Measurements from ENCODE around the gene VAMP5. TPM values are rescaled to one million over a fixed set of nuclear protein-coding genes. Genes with fewer than 3 reads are reported as not detected.
A peak's percentile ranks its signal among the peaks of the same experiment; 100 is the strongest.

VAMP5 gene
- total and polyA plus RNA-seq, 2 experiments from 2014 or later = 0.87 to 7.8 TPM

DNA sequence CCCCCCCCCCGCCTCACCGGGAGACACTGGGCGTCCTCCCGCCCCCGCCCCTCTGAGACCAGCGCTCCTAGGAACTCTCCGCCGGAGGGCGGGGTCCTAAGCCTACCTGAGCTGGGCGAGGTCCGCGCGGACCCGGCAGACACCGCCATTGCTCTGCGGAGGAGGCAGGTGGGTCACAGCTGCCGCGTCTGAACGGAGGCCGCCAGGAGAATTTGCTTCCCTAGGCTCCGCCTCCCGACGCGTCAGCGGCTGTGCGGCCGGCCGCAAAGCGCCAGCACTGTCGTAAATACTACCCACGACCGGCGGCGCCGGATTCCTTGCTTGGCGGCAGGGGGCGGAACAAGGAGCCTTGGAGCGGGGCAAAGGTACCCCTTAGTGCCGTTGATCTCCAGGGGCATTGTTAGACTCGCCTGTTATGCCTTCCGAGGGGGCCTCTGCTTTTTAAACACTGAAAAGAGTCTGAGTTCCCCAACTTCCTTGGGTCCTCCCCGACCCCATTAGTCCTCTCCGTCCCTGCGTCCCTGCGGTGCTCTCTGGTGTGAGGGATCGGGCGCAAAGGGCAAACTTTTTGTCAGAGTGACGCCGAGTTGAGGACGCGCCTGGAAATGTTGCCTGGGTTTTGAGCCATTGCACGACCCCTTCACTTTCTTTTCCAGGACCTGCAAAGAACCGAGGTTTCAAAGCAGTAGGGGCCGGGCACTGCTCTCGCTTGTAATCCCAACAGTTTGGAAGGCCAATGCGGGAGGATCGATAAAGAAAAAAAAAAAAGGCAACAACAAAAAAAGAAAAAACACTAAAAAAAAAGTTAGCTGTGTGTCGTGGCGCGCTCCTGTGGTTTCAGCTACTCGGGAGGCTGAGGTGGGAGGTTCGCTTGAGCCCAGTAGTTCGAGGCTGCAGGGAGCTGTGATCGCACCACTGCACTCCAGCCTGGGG, 22.7 kb upstream of the VAMP5 start, which contains the start of gene GGCX:
Gene GGCX, minus strand, starts transcription at position 214 of the 933 bp plus-strand sequence. Its CDS starts 65 bp downstream, at position 149.
- Histone ChIP-seq H3K4me1 (ENCODE audit: insufficient read depth) (peaks cover 8% of the 10 kb centered on the region; the same call in 1 of the 2 replicates), H3K79me2 (replicated peaks; ENCODE audit: insufficient read depth) (peaks cover 31% of the 10 kb centered on the region), H3K4me3 (peak within 1 kb of the TSS; percentile 83), H2AFZ (peak within 1 kb of the TSS; percentile 82), H3K27ac (ENCODE audit: low read depth) (peak within 1 kb of the TSS; percentile 92), H3K27me3 (ENCODE audit: insufficient read depth) (no peaks in the 10 kb centered on the region), H3K4me2 (peak within 1 kb of the TSS; percentile 93), H3K36me3 (ENCODE audit: insufficient read depth) (peaks cover 9% of the 10 kb centered on the region), H3F3A (replicated peaks; ENCODE audit: low read depth) (no peaks in the 10 kb centered on the region; the same call in none of the 2 replicates), H4K20me1 (replicated peaks; ENCODE audit: insufficient read depth) (peaks cover 6% of the 10 kb centered on the region; the same call in 1 of the 2 replicates), H3K9me2 (ENCODE audit: insufficient read depth) (no peaks in the 10 kb centered on the region)
- H3K27ac Mint-ChIP-seq = peak within 1 kb of the TSS; percentile 99
- H3K4me1 Mint-ChIP-seq = peaks cover 7% of the 10 kb centered on the region; the same call in 2 of the 3 replicates
- H3K27me3 Mint-ChIP-seq (ENCODE audit: insufficient read depth, low read depth, poor library complexity) = peaks cover 3% of the 10 kb centered on the region
- peak within 1 kb of the TSS; percentile 96 for H3K4me3 Mint-ChIP-seq
- no peak for TF ChIP-seq ZNF114 (CRISPR knock-in tag; IDR thresholded peaks at IDR 0.05)
- peak; percentile 99 for TF ChIP-seq POLR2AphosphoS5 (IDR thresholded peaks at IDR 0.05; ENCODE audit: low read depth)
- no peak for TF ChIP-seq REST (IDR thresholded peaks at IDR 0.05; ENCODE audit: unreplicated experiment)
- peak; percentile 88 for TF ChIP-seq CREB1 (CRISPR knock-in tag; IDR thresholded peaks at IDR 0.05; ENCODE audit: low read depth)
- TF ChIP-seq STAT1 (IDR thresholded peaks at IDR 0.05; ENCODE audit: unreplicated experiment) = no peak
- TF ChIP-seq ZNF331 (CRISPR knock-in tag; IDR thresholded peaks at IDR 0.05; ENCODE audit: low read depth) = no peak
- TF ChIP-seq JUNB (IDR thresholded peaks at IDR 0.05; ENCODE audit: unreplicated experiment) = peak; percentile 59
- no peak for TF ChIP-seq EZH2phosphoT487 (IDR thresholded peaks at IDR 0.05; ENCODE audit: unreplicated experiment)
- TF ChIP-seq EZH2 (IDR thresholded peaks at IDR 0.05; ENCODE audit: low read depth, unreplicated experiment) = no peak
- TF ChIP-seq, protein P1, sequence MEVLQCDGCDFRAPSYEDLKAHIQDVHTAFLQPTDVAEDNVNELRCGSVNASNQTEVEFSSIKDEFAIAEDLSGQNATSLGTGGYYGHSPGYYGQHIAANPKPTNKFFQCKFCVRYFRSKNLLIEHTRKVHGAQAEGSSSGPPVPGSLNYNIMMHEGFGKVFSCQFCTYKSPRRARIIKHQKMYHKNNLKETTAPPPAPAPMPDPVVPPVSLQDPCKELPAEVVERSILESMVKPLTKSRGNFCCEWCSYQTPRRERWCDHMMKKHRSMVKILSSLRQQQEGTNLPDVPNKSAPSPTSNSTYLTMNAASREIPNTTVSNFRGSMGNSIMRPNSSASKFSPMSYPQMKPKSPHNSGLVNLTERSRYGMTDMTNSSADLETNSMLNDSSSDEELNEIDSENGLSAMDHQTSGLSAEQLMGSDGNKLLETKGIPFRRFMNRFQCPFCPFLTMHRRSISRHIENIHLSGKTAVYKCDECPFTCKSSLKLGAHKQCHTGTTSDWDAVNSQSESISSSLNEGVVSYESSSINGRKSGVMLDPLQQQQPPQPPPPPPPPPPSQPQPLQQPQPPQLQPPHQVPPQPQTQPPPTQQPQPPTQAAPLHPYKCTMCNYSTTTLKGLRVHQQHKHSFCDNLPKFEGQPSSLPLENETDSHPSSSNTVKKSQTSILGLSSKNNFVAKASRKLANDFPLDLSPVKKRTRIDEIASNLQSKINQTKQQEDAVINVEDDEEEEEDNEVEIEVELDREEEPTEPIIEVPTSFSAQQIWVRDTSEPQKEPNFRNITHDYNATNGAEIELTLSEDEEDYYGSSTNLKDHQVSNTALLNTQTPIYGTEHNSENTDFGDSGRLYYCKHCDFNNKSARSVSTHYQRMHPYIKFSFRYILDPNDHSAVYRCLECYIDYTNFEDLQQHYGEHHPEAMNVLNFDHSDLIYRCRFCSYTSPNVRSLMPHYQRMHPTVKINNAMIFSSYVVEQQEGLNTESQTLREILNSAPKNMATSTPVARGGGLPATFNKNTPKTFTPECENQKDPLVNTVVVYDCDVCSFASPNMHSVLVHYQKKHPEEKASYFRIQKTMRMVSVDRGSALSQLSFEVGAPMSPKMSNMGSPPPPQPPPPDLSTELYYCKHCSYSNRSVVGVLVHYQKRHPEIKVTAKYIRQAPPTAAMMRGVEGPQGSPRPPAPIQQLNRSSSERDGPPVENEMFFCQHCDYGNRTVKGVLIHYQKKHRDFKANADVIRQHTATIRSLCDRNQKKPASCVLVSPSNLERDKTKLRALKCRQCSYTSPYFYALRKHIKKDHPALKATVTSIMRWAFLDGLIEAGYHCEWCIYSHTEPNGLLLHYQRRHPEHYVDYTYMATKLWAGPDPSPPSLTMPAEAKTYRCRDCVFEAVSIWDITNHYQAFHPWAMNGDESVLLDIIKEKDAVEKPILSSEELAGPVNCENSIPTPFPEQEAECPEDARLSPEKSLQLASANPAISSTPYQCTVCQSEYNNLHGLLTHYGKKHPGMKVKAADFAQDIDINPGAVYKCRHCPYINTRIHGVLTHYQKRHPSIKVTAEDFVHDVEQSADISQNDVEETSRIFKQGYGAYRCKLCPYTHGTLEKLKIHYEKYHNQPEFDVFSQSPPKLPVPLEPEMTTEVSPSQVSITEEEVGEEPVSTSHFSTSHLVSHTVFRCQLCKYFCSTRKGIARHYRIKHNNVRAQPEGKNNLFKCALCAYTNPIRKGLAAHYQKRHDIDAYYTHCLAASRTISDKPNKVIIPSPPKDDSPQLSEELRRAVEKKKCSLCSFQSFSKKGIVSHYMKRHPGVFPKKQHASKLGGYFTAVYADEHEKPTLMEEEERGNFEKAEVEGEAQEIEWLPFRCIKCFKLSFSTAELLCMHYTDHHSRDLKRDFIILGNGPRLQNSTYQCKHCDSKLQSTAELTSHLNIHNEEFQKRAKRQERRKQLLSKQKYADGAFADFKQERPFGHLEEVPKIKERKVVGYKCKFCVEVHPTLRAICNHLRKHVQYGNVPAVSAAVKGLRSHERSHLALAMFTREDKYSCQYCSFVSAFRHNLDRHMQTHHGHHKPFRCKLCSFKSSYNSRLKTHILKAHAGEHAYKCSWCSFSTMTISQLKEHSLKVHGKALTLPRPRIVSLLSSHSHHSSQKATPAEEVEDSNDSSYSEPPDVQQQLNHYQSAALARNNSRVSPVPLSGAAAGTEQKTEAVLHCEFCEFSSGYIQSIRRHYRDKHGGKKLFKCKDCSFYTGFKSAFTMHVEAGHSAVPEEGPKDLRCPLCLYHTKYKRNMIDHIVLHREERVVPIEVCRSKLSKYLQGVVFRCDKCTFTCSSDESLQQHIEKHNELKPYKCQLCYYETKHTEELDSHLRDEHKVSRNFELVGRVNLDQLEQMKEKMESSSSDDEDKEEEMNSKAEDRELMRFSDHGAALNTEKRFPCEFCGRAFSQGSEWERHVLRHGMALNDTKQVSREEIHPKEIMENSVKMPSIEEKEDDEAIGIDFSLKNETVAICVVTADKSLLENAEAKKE (CRISPR knock-in tag; IDR thresholded peaks at IDR 0.05) = no peak
- TF ChIP-seq, protein P2, sequence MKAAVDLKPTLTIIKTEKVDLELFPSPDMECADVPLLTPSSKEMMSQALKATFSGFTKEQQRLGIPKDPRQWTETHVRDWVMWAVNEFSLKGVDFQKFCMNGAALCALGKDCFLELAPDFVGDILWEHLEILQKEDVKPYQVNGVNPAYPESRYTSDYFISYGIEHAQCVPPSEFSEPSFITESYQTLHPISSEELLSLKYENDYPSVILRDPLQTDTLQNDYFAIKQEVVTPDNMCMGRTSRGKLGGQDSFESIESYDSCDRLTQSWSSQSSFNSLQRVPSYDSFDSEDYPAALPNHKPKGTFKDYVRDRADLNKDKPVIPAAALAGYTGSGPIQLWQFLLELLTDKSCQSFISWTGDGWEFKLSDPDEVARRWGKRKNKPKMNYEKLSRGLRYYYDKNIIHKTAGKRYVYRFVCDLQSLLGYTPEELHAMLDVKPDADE (IDR thresholded peaks at IDR 0.05) = peak; percentile 88
- TF ChIP-seq, protein P3, sequence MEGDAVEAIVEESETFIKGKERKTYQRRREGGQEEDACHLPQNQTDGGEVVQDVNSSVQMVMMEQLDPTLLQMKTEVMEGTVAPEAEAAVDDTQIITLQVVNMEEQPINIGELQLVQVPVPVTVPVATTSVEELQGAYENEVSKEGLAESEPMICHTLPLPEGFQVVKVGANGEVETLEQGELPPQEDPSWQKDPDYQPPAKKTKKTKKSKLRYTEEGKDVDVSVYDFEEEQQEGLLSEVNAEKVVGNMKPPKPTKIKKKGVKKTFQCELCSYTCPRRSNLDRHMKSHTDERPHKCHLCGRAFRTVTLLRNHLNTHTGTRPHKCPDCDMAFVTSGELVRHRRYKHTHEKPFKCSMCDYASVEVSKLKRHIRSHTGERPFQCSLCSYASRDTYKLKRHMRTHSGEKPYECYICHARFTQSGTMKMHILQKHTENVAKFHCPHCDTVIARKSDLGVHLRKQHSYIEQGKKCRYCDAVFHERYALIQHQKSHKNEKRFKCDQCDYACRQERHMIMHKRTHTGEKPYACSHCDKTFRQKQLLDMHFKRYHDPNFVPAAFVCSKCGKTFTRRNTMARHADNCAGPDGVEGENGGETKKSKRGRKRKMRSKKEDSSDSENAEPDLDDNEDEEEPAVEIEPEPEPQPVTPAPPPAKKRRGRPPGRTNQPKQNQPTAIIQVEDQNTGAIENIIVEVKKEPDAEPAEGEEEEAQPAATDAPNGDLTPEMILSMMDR (conservative IDR thresholded peaks at IDR 0.05; ENCODE audit: low read depth in 2 of 2) = 0 out of 4 replicates have a peak, but pooled peaks of 1 of the 2 experiments have one; percentile 1
- peak; percentile 99 for DNase-seq (ENCODE audit: low spot score)
- peak; percentile 97 for ATAC-seq
- H3K36me3 Mint-ChIP-seq (ENCODE audit: low read depth) = peaks cover 12% of the 10 kb centered on the region; the same call in 2 of the 3 replicates
- no peaks in the 10 kb centered on the region; the same call in 2 of the 3 replicates for H3K9me3 Mint-ChIP-seq

Measured in GM23338 (cell line).